Measurements from ENCODE around the gene DNAH14. TPM values are rescaled to one million over a fixed set of nuclear protein-coding genes. Genes with fewer than 3 reads are reported as not detected.

The DNAH14 gene
- total and polyA plus RNA-seq, 9 of the 15 experiments (the other 6 are each of a cell fraction or from before 2014, with no cell fraction given): 58.4 to 142 (median 98.4) TPM

- WGBS (ENCODE audit: insufficient coverage, low coverage, missing lambda C conversion rate): under 1% methylated on average over 61 of the region's 94 CpGs
- DNase-seq (ENCODE audit: extremely low read depth in 1 of 4, low spot score in 3 of 4) (peak in 2 of 4 experiments; percentile 45 to 54), FAIRE-seq (no peak), ATAC-seq (peak; percentile 52)
- Histone ChIP-seq H3K9me3 (replicated peaks; ENCODE audit: control insufficient read depth, insufficient read depth, low read depth, low read length) (peaks cover 8% of the 10 kb centered on the region; the same call in 1 of the 2 replicates), H3K4me3 (peak within 1 kb of the TSS; percentile 94), H3K27me3 (ENCODE audit: control insufficient read depth in 2 of 2, insufficient read depth in 2 of 2, low read length in 2 of 2) (no peaks in the 10 kb centered on the region), H3K4me2 (ENCODE audit: insufficient read depth, low read length) (peak within 1 kb of the TSS; percentile 97), H3K9me1 (ENCODE audit: control insufficient read depth, insufficient read depth, low read length) (peaks cover 10% of the 10 kb centered on the region), H3K36me3 (ENCODE audit: control insufficient read depth, insufficient read depth, low read length) (peaks cover 33% of the 10 kb centered on the region), H2AFZ (ENCODE audit: low read depth, low read length) (peak within 1 kb of the TSS; percentile 79), H3K4me1 (replicated peaks in 1 of 2; ENCODE audit: control insufficient read depth in 2 of 2, insufficient read depth in 2 of 2, low read length in 2 of 2) (peaks cover 24 to 33% of the 10 kb centered on the region in 2 experiments), H3K9ac (ENCODE audit: insufficient read depth in 1 of 2, low read depth in 2 of 2, low read length in 2 of 2) (peak within 1 kb of the TSS; percentile 86 to 99), H3K79me2 (ENCODE audit: control insufficient read depth, insufficient read depth, low read length) (peaks cover 55% of the 10 kb centered on the region), H3K27ac (ENCODE audit: extremely low read depth, low read depth, low read length) (peak within 1 kb of the TSS; percentile 87), H4K20me1 (replicated peaks; ENCODE audit: control insufficient read depth, insufficient read depth, low read length) (peaks cover 36% of the 10 kb centered on the region)
- intact Hi-C loops (cut with micrococcal nuclease): loop anchor here (2.0 kb wide), 1 partner anchor 17 kb away; no protein-coding TSS in a partner anchor
- in situ Hi-C loops (cut with MboI): no loop called here
- POLR2A ChIA-PET: interaction anchor here (0.8 to 2.6 kb wide), 8 partner anchors 9 to 28 kb away, joined by 3 to 17 read pairs (median 4); no protein-coding TSS in a partner anchor
- CTCF ChIA-PET (ENCODE audit: low intra/inter-chr PET ratio): interaction anchor here (0.6 kb wide), 1 partner anchor 463 kb away, joined by 4 read pairs; no protein-coding TSS in a partner anchor
- BruUV-seq (replicated peaks): no TSS peak
- TF ChIP-seq RB1 (IDR thresholded peaks at IDR 0.05; ENCODE audit: low read depth): peak; percentile 6; the same call in 1 of the 2 replicates
- no peak for TF ChIP-seq ZFP91 (CRISPR knock-in tag; IDR thresholded peaks at IDR 0.05)
- TF ChIP-seq ZNF347 (CRISPR knock-in tag; IDR thresholded peaks at IDR 0.05; ENCODE audit: low read depth): no peak
- peak; percentile 87 for TF ChIP-seq RREB1 (CRISPR knock-in tag; IDR thresholded peaks at IDR 0.05)
- peak; percentile 83 for TF ChIP-seq SAP30 (IDR thresholded peaks at IDR 0.05; ENCODE audit: borderline replicate concordance, insufficient read depth, low read depth, low read length, poor library complexity, severe bottlenecking)
- 0 out of 2 replicates have a peak, but pooled peaks have one; percentile 29 for TF ChIP-seq KAT7 (CRISPR knock-in tag; IDR thresholded peaks at IDR 0.05; ENCODE audit: borderline replicate concordance)
- TF ChIP-seq CBX8 (IDR thresholded peaks at IDR 0.05; ENCODE audit: borderline replicate concordance, extremely low read depth, low read depth, low read length, poor library complexity, severe bottlenecking): no peak
- peak; percentile 15; the same call in 1 of the 2 replicates for TF ChIP-seq CBX1 (IDR thresholded peaks at IDR 0.05; ENCODE audit: low read depth)
- no peak for TF ChIP-seq POLR2H (tag; IDR thresholded peaks at IDR 0.05; ENCODE audit: low read depth)
Measured at GRCh38 chr1:225427235-225428067, 498.0 kb downstream of the DNAH14 start, which contains the start of gene LBR. TSS of gene LBR (minus strand) at chr1:225428038. CDS start at chr1:225424075, 3,963 bp downstream.

Data from K562 (cell line).